ENCODE results near the gene TMEM215.

- TF ChIP-seq EZH2 (IDR thresholded peaks at IDR 0.05; ENCODE audit: low read depth, unreplicated experiment) (no peak), CTCF (conservative IDR thresholded peaks at IDR 0.05; ENCODE audit: low read depth in 2 of 2) (no peak), REST (IDR thresholded peaks at IDR 0.05; ENCODE audit: unreplicated experiment) (no peak), NANOG (IDR thresholded peaks at IDR 0.05; ENCODE audit: borderline replicate concordance) (no peak), STAT1 (IDR thresholded peaks at IDR 0.05; ENCODE audit: unreplicated experiment) (no peak), JUNB (IDR thresholded peaks at IDR 0.05; ENCODE audit: unreplicated experiment) (no peak), POLR2AphosphoS5 (IDR thresholded peaks at IDR 0.05; ENCODE audit: low read depth) (no peak), EZH2phosphoT487 (IDR thresholded peaks at IDR 0.05; ENCODE audit: unreplicated experiment) (no peak), ETS1 (IDR thresholded peaks at IDR 0.05) (no peak)
Measured at GRCh38 chr9:32764139-32764538, 19.2 kb upstream of the TMEM215 start.

Measured in GM23338 (cell line).